ENCODE data around the gene CACNA1A. TPM values are rescaled to one million over a fixed set of nuclear protein-coding genes. Genes with fewer than 3 reads are reported as not detected.
A peak's percentile ranks its signal among the peaks of the same experiment; 100 is the strongest.

CACNA1A gene
- total and polyA plus RNA-seq, 3 donors from 2014 or later, result 9.7 to 22.5 (median 21.8) TPM

GRCh38 chr19:13437919-13438618 lies 68.2 kb downstream of the CACNA1A start:
- Histone ChIP-seq H3K36me3 (ENCODE audit: low read depth, missing control alignments) (no peaks in the 10 kb centered on the region), H3K9me3 (no peaks in the 10 kb centered on the region), H3K27ac (no peak overlapping the region), H3K27me3 (no peaks in the 10 kb centered on the region), H3K4me3 (no peak overlapping the region), H3K4me1 (no peaks in the 10 kb centered on the region)
- TF ChIP-seq, protein P1, sequence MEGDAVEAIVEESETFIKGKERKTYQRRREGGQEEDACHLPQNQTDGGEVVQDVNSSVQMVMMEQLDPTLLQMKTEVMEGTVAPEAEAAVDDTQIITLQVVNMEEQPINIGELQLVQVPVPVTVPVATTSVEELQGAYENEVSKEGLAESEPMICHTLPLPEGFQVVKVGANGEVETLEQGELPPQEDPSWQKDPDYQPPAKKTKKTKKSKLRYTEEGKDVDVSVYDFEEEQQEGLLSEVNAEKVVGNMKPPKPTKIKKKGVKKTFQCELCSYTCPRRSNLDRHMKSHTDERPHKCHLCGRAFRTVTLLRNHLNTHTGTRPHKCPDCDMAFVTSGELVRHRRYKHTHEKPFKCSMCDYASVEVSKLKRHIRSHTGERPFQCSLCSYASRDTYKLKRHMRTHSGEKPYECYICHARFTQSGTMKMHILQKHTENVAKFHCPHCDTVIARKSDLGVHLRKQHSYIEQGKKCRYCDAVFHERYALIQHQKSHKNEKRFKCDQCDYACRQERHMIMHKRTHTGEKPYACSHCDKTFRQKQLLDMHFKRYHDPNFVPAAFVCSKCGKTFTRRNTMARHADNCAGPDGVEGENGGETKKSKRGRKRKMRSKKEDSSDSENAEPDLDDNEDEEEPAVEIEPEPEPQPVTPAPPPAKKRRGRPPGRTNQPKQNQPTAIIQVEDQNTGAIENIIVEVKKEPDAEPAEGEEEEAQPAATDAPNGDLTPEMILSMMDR (IDR thresholded peaks at IDR 0.05), result no peak
- TF ChIP-seq POLR2A (IDR thresholded peaks at IDR 0.05), result no peak
- DNase-seq, result no peak
- WGBS, 2 donors, result 81% methylated on average over 5 to 6 of the region's 6 CpGs
- intact Hi-C loops (cut with DNase I; ENCODE audit: low total_unique reads), result no loop called here

DNA sequence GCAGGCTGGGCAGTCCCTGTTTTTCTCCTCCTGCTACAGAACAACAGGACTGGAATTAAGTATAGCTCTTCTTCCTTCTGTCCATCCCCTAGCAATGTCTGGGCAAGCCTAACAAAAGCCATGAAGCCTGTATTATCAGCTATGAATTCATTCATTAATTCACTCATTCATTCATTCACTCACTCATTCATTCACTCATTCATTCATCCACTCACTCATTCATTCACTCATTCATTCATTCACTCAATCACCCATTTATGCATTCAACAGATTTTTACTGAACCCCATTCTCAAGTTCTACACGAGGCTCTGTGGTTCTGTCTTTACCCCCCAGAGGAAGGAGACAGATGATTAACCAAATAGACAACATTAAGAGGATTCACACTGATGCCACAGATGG lies 69.9 kb downstream of the CACNA1A start:
- 69 to 76% methylated on average over 1 of the region's 1 CpG for WGBS, 2 donors
- intact Hi-C loops (cut with DNase I; ENCODE audit: low total_unique reads), result no loop called here
- no peak overlapping the region for H3K27ac ChIP-seq

DNA sequence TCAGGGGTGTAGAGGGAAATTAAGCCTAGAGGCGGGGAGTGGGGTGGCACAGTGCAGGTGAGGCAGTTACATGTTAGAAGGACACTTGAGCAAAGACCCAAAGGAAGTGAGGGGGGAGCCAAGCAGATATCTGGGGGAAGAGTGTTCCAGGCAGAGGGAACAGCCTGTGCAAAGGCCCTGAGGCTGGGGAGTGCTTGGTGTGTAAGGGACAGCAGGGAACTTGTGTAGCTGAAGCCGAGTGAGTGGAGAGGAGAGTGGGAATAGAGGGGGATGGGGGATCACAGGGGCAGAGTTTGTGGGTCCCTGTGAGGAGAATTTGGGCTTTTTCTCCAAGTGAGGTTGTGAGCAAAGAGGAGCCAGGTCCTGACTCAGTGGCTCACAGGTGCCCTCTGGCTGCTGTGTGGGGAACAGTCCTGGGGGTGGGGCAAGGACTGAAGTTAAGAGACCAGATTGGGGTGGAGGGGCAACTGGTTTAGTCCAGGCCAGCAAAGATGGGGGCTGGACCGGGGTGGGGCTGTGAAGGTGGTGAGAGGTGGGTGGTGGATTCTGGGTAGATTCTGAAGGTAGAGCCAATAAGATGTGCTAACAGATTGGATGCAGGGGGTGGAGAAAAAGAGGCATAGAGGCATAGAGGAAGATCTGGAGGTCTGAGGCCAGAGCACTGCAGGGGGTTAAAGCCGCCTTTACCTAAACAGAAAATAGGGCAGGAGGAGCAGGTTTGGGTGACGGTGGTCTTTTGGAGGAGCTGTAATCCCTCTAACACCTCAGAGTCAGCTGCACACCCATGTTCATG lies 75.3 kb downstream of the CACNA1A start:
- DNase-seq, result peak; percentile 19
- WGBS, 2 donors, result 82 to 85% methylated on average over 5 of the region's 5 CpGs
- no peaks in the 10 kb centered on the region for H3K9me3 ChIP-seq
- H3K27ac ChIP-seq, result no peak overlapping the region
- no peaks in the 10 kb centered on the region for H3K4me1 ChIP-seq
- no peak overlapping the region for H3K4me3 ChIP-seq
- no peaks in the 10 kb centered on the region for H3K27me3 ChIP-seq
- TF ChIP-seq, protein P1 (IDR thresholded peaks at IDR 0.05), result peak in 1 of 3 experiments; percentile 22
- TF ChIP-seq POLR2A (IDR thresholded peaks at IDR 0.05), result no peak
- intact Hi-C loops (cut with DNase I; ENCODE audit: low total_unique reads), result no loop called here
- no peaks in the 10 kb centered on the region for H3K36me3 ChIP-seq (ENCODE audit: low read depth, missing control alignments)

More for the DNA sequence above, 69.9 kb downstream of the CACNA1A start:
- no peaks in the 10 kb centered on the region for H3K36me3 ChIP-seq (ENCODE audit: low read depth, missing control alignments)
- H3K27me3 ChIP-seq, result no peaks in the 10 kb centered on the region
- H3K4me3 ChIP-seq, result no peak overlapping the region
- H3K4me1 ChIP-seq, result no peaks in the 10 kb centered on the region
- H3K9me3 ChIP-seq, result no peaks in the 10 kb centered on the region
- TF ChIP-seq, protein P1 (IDR thresholded peaks at IDR 0.05), result no peak
- no peak for TF ChIP-seq POLR2A (IDR thresholded peaks at IDR 0.05)
- no peak for DNase-seq

- Histone ChIP-seq H3K27me3 (no peaks in the 10 kb centered on the region), H3K4me3 (no peak overlapping the region), H3K4me1 (no peaks in the 10 kb centered on the region), H3K27ac (no peak overlapping the region), H3K36me3 (ENCODE audit: low read depth, missing control alignments) (no peaks in the 10 kb centered on the region), H3K9me3 (no peaks in the 10 kb centered on the region)
- no peak for TF ChIP-seq POLR2A (IDR thresholded peaks at IDR 0.05)
- TF ChIP-seq, protein P1 (IDR thresholded peaks at IDR 0.05), result no peak
- DNase-seq, result no peak
- 74 to 82% methylated on average over 5 of the region's 5 CpGs for WGBS, 2 donors
- intact Hi-C loops (cut with DNase I; ENCODE audit: low total_unique reads), result no loop called here
These were observed 76.7 kb downstream of the CACNA1A start for GRCh38 chr19:13429563-13429962.
